CD4-positive, alpha-beta T cell treated with Interleukin-6 at 100 ng/mL for 8 hours (primary cell): ENCODE measurements around the gene CFAP100.

Experiments
- DNase-seq: peaks from one replicate; pipeline ENCODE4 v3.0.0-alpha.2; 2020; ENCODE audit warnings: mixed read lengths, low spot score

Gene CFAP100

GRCh38 chr3:126402178-126402577 is 7.5 kb downstream of the CFAP100 start:
- no peak for DNase-seq

- no peak for DNase-seq
These were observed 8.1 kb downstream of the CFAP100 start for GRCh38 chr3:126402666-126403302.

GRCh38 chr3:126406389-126407296 is 11.9 kb downstream of the CFAP100 start:
- no peak for DNase-seq

- no peak for DNase-seq
These were observed 12.8 kb downstream of the CFAP100 start for GRCh38 chr3:126407412-126408044.

GRCh38 chr3:126408099-126408498 is 13.4 kb downstream of the CFAP100 start:
- no peak for DNase-seq

- no peak for DNase-seq
These were observed 18.4 kb downstream of the CFAP100 start for GRCh38 chr3:126412841-126413692.

- DNase-seq: no peak
These were observed 19.0 kb downstream of the CFAP100 start for GRCh38 chr3:126413693-126414080.

GRCh38 chr3:126414406-126414805 is 19.7 kb downstream of the CFAP100 start:
- DNase-seq: no peak

GRCh38 chr3:126414961-126415660 is 20.4 kb downstream of the CFAP100 start:
- no peak for DNase-seq

GRCh38 chr3:126415661-126416591 is 21.2 kb downstream of the CFAP100 start:
- no peak for DNase-seq

GRCh38 chr3:126416943-126417342 is 22.2 kb downstream of the CFAP100 start:
- no peak for DNase-seq

GRCh38 chr3:126417515-126417914 is 22.8 kb downstream of the CFAP100 start:
- no peak for DNase-seq

- DNase-seq: no peak
These were observed 23.3 kb downstream of the CFAP100 start for GRCh38 chr3:126417981-126418530.

- no peak for DNase-seq
These were observed 24.0 kb downstream of the CFAP100 start for GRCh38 chr3:126418661-126419131.

- no peak for DNase-seq
These were observed 24.5 kb downstream of the CFAP100 start for GRCh38 chr3:126419151-126419703.

- DNase-seq: no peak
These were observed 25.4 kb downstream of the CFAP100 start for GRCh38 chr3:126419886-126420786.

GRCh38 chr3:126421573-126422119 is 26.9 kb downstream of the CFAP100 start:
- DNase-seq: no peak

- no peak for DNase-seq
These were observed 27.4 kb downstream of the CFAP100 start for GRCh38 chr3:126422121-126422520.
